HG03354 (cell line): ENCODE measurements around the gene ZBTB45.
A peak's percentile ranks its signal among the peaks of the same experiment; 100 is the strongest.

ENCODE experiments used
- ATAC-seq: cut with Tn5 transposase; IDR thresholded peaks from one replicate; pipeline ENCODE4 v1.9.1; 2021; ENCODE audit warnings: mild to moderate bottlenecking; ENCODE audit not compliant: unreplicated experiment, poor library complexity, severe bottlenecking

The ZBTB45 gene

DNA sequence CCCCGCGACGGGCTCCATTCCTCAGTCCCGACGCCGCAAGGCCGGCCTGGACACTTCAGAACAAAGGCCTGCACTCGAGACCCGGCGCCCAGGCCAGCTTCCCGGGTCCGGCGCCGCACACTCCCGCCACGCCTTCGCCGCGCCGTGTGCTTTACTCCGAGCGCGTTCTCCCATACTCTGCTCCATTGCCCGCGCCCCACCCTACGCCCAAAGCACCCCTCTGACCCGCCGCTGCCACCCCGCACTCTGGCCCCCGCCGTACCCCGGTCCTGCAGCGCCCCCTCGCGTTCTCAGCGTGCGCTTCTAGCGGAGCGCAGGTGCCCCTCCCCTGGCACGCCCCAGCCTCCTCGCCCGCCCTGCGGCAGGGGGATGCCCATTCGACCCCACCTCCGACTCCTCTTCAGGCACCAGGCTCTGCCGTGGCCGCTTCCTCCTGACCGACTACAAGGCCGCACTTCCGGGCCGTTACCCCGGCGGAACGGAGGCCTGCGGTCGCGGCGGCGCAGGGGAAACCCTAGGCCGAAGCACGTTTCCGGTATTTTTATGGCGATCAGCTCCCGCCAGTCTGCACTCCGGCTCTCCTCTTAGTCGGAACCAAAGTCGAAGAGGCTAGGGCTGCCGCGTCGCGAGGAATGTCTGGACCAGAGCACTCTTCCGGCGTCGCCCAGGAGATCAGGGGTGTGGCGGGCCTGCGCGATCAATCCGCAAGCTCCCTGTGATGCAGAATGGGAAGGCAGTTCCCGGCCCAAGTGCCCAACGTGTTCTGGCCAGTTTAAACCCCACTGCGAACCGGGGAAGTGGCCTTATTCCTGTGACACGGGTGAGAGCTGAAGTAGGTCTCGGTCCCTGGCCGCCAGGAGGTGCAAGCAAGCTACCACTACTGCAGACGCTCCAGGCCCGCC, at the start of gene ZBTB45:
Gene ZBTB45 (minus strand): TSS at position 456 of the 902 bp plus-strand sequence. CDS start 2,137 bp downstream, outside the sequence.
- peak; percentile 80 for ATAC-seq

DNA sequence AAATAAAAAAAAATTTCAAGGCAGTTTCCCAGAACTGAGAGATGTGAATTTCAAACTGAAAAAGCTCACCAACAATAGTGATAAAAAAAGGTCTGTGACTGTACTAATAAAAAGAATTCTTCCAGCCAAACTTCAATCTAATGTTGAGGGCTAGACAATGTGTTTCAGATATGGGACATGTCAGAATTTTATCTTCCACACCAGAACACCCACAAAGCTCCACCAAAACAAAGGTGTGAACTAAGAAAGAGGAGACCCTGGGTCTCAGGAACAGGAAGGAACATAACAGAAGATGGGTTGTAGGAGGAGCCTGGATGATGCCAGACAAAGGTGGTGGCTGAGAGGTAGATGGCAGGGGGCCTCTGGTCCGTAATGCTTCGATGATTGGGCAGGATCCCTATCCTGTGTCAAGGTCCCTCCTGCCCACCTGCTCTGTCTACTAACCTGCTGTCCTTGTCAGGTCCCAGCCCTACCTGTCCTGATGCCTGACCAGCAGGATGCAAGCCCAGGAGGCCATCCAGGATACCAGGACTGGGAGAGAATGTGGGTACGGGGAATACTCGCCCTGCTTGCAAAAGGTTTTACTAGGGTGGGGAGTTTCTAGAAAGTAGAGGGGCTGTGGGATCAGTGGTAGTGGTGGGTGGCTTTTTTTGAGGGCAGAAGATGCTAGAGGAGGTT, 49.0 kb upstream of the ZBTB45 start:
- ATAC-seq: no peak

DNA sequence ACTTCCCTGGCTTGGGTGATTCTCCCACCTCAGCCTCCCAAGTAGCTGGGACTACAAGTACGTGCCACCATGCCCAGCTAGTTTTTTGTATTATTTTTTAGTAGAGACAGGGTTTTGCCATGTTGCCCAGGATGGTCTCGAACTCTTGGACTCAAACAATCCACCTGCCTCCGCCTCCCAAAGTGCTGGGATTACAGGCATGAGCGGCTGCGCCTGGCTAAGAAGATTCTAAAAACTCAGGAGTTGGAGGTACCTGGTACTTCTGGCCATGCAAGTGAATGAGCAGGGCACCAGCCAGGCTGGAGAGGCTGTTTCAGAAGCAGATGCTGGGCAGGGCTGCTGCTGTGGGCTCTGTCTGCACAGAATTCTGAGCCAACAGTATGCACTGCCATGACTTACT, 47.4 kb upstream of the ZBTB45 start:
- no peak for ATAC-seq

DNA sequence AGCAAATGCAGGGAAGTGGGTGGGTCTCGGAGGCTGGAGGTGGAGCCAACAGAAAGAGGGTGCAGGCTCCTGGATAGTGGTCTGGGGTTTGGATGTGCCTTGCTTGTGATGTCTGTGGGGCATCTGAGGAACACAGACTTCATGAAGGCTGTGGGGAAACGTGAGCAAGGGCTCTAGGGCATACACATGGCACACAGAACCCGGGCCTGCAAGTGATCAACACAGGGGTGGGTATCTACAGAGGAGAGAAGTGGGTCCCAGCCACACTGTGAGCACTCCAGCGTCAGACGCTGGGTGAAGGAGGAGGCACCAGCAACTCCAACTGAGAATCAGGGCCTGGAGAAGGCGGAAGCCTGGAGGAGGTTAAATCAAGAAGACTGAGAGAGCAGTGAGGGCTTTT, 44.2 kb upstream of the ZBTB45 start:
- ATAC-seq: no peak

DNA sequence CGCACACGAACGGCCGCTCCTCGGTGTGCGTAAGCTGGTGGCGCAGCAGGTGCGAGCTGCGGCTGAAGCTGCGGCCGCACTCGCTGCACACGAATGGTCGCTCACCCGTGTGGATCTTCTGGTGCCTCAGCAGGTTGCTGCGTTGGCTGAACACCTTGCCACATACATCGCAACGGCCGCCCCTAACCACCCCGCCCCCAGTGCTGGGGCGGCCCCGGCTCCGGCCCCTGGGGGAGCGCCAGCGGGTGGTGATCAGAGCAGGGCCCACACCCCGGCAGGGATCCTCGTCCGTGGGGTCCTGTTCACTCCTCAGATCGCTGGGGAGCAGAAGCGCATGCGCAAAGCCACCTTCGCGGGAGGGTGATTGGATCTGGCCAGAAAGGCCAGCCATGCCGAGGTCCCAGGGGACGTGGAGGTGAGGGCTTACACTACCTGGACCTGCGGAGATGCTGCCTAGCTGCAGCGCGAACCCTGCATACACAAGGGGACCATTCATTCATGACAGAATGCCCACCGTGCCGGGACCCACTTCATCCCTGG, 43.5 kb upstream of the ZBTB45 start:
- no peak for ATAC-seq

DNA sequence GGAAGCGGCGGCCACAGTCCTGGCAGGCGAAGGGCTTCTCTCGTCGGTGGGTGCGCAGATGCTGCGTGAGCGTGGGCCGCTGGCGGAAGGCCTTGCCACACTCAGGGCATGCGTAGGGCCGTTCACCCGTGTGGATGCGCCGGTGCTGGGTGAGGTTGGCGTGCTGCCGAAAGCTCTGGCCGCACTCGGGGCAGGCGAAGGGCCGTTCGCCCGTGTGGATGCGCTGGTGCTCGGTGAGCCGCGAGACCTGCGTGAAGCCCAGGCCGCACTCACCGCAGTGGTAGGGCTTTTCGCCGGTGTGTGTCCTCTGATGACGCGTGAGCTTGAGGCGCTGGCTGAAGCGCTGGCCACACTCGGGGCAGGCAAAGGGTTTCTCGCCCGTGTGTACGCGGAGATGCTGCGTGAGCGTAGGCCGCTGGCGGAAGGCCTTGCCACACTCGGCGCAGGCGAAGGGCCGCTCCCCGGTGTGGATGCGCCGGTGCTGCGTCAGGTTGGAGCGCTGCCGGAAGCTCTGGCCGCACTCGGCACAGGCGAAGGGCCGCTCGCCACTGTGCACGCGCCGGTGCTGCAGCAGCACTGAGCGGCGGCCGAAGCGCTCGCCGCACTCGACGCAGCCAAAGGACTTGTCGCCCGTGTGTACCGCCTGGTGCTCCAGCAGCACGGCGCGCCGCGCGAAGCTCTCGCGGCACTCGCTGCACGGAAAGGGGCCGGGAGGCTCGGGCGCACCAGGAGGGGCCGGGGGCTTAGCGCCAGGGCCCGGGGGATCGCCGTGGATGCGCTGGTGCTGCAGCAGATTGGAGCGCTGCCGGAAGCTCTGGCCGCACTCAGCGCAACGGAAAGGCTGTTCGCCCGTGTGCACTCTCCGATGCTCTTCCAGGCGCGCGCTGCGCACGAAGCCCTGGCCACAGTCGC, 42.8 kb upstream of the ZBTB45 start:
- no peak for ATAC-seq

DNA sequence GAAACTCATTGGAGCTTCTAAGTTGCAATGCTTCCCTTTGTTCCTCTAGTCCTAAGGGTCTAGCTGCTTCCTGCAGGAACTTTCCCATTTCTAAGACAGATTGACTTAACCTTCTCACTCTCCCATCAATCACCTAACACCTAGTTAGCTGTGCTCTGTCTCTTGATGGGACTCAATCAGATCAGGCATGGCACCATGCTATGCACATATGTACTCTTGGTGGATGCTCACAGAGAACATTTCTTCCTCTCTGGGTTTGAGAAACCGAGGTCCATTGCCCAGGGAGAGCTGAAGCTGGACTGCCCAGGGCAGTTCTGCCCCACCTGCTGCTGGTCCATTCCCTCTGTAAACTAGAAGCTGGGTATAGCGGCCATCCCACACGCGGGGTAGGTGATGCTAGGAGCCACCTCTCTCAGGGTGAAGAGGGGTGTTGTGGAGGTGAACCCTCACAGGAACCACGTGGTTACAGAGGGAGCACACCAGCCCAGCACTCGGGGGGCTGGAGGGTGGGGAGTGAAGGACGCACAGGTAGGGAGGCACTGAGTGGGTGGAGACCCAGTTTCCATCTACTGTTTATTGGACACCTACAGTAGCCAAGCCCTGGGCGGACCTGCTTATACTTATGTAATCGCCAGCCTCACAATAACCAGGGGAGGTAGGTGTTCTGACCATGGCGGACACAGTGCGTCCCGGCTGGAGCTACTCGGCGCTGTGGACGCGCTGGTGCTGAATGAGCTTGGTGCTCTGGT, 41.9 kb upstream of the ZBTB45 start:
- no peak for ATAC-seq

DNA sequence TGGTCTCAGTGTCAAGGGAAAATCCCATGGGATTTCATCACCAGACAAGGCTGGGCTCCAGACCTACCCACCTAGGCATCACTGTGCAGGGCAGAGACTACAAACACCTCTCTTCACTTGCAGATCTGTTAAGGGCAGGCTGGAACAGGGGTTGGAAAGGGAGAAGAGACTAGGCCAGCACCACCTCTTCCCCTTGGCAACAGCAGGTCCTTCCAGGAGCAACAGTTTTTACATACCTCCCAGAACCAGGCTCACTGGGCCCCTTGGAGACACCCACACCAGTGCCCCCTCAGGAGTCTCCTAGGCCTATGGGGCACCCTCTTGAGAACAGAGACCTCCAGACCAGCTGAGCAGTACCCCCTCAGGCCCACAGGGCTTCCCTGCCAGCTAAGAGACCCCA, 41.3 kb upstream of the ZBTB45 start:
- no peak for ATAC-seq

DNA sequence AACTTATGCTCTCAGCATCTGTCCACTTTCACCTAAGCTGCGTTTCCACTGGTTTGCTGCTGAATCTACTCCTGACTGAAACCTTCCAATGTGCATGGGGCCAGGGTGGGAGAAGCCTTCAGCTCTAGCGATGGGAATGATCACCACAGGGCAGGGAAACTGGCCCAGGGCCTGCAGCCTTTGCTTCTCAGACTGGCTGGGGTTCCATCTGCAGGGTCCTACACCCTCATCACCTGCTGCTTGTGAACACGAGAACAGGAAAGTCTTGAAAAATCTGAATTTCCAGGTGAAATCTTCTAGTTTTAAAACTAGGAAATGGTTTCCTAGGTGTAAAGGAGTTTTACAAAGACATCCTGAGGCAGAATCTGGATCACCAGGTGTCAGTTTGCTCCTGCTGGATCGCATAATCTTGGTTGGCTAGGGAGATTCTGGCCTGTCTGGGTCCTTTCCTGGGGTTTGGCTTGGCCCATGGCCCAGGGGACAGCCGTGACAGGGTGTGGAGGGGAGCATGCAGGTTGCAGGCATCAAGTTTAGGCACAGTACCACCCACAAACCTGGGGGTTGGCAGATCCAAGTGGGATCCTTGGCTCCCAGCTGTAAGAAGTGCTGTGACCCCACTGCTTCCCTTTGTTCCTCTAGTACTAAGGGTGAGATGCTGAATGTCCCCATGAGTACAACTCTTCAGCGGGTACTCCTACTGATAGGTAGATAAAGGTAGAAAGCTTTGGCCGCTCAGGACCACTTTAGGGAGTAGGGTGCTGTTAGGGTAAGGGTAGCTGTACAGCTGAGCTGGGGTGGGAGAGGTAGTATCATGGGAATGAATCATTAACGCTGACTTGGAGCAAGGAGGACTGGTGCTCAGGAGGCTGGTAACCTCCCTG, 40.6 kb upstream of the ZBTB45 start:
- ATAC-seq: no peak

DNA sequence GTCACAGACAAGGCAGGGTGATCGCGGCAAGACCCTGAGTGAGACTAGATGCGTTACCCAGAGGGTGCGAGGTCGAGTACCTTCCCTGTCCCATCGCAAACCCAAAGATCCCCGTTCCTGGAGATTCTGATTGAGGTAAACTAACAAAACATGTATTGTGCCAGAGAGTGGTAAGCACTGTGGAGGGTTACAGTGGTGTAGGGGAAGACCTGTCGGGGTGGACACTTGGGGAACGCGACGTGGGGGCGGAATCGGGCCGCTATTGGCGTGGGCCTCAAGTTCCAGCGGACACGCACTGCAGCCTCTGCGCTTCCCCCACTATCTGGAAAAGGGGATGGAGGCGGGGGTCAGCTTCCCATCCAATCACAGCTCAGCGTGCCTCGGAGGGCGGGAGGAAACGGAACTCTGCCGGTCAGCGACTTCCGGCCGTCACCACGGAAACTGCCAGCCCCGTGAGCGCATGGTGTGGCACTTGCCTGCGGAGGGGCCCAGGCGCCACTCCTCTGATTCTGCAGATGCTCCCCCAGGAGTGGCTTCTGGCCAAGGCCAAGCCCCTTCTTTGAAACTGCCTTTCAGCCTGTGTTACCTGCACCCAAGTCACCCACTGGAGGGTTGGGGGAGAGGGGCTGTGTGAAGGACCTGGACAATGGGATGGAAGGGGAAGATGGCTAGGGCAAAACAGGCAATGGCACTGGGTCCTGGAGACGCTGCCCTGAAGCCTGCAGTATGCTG, 39.8 kb upstream of the ZBTB45 start:
- ATAC-seq: peak; percentile 21

DNA sequence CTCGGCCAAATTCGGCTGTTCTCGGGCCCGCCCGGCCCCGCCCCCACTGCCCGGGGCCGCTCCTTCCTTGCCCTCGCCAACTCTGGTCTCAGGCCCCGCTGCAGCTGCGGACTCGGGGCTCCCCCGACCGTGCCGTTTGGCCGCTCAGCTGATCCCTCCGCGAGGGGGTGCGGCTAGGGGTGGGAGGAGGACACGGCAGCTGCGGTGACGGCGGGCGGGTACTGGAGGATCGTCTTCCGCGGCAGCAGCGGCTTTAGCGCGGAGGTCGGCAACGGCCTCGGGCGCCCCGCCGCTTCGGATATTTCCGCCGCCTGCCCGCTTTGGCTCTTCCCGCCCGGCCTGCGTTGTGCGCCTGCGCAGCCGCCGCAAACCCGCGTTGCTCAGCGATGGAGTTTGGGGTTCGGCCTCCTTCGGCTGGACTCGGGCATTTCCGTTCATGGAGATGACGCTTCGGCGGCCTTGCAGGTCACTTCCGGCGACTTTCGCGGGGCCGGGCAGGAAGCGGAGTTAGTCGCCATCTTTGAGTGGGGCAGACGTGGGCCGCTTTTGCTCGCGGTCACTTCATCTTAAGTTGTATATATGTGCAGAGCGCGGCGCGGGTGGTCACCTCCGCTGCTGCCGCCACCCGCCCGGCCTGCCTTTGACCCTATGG, 39.1 kb upstream of the ZBTB45 start:
- ATAC-seq: peak; percentile 59

DNA sequence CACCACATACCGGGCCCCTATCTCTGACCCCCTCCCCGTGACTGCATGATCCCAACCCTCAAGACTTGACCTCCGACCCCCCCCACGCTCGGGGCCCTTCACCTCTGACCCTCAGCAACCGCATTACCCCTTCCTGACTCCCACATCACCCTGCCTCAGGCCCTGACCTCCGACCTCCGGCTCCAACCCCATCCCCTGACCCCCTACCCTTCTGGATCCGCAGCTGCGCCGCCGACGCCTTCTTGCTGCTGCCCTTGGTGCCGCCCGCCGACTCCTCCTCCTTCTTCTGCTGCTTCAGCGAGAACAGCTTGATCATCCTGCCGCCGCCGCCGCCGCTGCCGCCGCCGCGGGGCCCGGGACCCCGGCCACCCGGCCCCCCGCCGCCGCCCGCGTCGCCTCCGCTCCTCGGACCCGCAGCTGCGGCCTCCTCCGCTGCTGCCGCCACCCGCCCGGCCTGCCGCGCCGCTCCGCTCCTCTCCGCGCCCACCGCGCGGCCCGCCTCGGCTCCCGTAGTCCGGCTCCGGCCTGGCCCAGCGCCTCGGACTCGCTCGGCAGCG, 38.5 kb upstream of the ZBTB45 start, which contains the start of gene UBE2M:
Gene UBE2M (minus strand): TSS at position 546 of the 557 bp plus-strand sequence. CDS start 230 bp downstream, at position 316.
- peak; percentile 6 for ATAC-seq

DNA sequence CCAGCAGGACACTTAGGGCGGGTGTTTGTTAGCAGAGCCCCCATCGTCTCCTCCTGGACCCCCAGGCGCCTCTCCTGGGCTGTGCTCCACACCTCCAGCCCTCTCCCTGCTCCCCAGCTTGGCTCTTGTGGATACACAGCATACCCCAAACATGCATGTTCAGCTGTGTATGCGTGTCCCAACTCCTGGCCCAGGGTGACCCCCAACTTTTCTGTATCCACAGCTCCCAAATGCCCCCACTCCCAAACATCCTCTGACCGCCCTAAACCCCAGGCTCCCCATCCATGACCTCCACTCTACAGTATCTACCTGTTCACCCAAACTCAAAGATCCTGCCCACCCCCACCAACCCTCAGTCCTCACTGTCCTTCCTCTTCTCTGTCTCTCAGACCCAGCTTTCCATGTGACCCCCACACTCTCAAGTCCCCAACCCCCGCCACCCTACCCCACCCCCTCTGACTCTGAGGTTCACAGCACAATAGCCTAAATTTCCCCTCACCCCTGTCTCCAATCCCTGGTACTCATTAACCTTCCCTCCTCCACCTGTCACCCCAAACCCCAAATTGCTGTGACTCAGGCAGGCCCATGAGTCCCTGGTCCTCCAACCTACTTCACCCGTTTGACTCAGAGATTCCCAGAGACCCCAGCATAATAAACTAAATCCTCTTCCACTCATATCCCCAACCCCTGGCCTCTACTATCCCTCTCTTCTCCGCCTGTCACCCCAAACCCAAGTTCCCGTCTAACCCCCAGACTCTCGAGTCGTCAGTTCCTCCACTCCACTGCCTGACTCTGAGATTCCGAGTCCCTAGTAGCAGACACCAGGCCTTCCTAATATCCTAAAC, 37.8 kb upstream of the ZBTB45 start:
- no peak for ATAC-seq

DNA sequence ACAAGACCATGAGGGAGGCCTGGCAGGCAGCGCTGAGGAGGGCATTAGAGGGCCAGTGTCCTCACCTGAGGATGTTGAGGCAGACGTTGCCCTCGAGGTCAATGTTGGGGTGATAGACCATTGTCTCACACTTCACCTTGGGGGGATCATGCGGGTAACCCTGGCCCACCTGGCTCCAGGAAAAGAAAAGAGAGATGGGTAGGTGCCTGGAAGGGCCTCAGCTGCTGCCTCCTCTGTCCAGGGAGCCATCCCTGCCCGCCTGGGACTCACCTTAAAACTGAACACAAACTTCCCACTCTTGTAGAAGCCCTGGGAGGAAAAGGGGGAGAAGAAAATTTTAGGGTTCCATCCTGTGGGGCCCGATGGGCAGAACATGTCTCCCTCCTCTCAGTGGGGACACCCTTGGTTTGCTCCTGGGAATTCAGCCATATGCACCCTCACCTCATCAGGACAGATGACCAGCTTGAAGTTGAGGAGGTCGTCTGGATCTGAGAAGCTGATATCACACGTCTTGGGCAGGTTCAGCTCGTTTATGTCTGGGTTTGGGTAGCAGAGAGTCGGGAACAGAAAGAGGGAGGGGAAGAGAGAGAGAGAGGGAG, 37.1 kb upstream of the ZBTB45 start:
- ATAC-seq: no peak

DNA sequence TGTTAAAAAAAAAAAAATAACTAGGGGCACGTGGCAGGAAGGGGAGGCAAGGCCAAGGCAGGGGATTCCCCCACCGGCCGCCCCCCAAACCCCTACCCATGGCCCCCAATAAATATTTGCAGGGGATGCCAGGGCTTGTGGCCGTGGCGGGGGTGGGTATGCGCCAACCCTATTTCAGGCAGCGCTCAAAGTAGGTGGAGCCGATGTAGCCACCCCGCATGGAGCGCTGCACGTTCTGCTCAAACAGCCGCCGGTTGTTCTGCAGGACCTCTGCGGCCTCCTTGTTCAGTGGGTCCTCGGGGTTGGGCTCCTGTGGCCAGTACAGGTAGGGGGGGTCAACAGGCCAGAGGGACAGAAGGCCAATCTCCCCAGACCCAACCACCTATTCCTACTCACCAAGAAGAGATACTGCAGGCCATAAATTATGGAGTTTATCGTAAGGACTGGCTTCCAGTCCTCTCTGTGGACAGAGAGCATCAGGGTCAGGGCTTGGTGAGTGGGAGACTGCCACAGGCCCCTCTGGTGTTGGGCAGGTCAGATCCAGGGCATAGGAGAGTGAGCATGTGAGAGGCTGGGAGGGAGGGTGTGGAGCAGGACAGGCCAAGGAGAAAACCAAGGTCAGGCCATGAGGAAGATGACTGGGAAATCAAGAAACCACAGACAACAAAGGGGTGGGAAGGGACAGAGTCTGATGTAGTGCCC, 36.5 kb upstream of the ZBTB45 start:
- ATAC-seq: no peak
